HFFc6 (cell line): Measurements from ENCODE around the gene OR10Z1. TPM values are rescaled to one million over a fixed set of nuclear protein-coding genes. Genes with fewer than 3 reads are reported as not detected.

Source experiments
- DNase-seq: peaks from one replicate; pipeline ENCODE4 v3.0.0-alpha.2; 2018
- H3K27ac Mint-ChIP-seq: 2 replicates; pipeline ENCODE4 v1.8.0; 2020; ENCODE audit warnings: mild to moderate bottlenecking, mixed read lengths
- H3K27me3 Mint-ChIP-seq: 2 replicates; pipeline ENCODE4 v1.8.0; 2021; ENCODE audit warnings: mild to moderate bottlenecking, moderate library complexity, mixed read lengths; ENCODE audit not compliant: insufficient read depth
- H3K36me3 Mint-ChIP-seq: 2 replicates; pipeline ENCODE4 v1.8.0; 2021; ENCODE audit warnings: low read depth, mixed read lengths
- H3K4me1 Mint-ChIP-seq: 2 replicates; pipeline ENCODE4 v1.8.0; 2020; ENCODE audit warnings: low read depth, mixed read lengths
- H3K4me3 Mint-ChIP-seq: 2 replicates; pipeline ENCODE4 v1.8.0; 2020; ENCODE audit warnings: mild to moderate bottlenecking, moderate library complexity, mixed read lengths
- H3K9me3 Mint-ChIP-seq: 2 replicates; pipeline ENCODE4 v1.8.0; 2020; ENCODE audit warnings: mild to moderate bottlenecking, mixed read lengths
- total RNA-seq, 6 experiments: library from RNA; stranded (reverse); fragmentation: NEBNext Ultra II Directional; extraction: Animal tissue kit (Norgen Biotek cat#: 25700); gene quantifications; 2 replicates in 1 of 6; 3 replicates in 5 of 6; pipeline ENCODE4 v1.2.3, GENCODE V29; 2021
- TF ChIP-seq, protein P1 (sequence below): fragments of 200-600 bp; sonication (generic); IDR thresholded peaks from 2 replicates; pipeline ENCODE4 v1.5.0; 2021; ENCODE audit warnings: antibody characterized with exemption, mild to moderate bottlenecking

Gene OR10Z1
- total RNA-seq, 6 experiments from 2014 or later: not detected

GRCh38 chr1:158572226-158572625, 32.8 kb upstream of the OR10Z1 start:
- Mint-ChIP-seq H3K9me3 (peaks cover 9% of the 10 kb centered on the region), H3K27me3 (no peaks in the 10 kb centered on the region), H3K27ac (no peak overlapping the region), H3K4me1 (no peaks in the 10 kb centered on the region), H3K4me3 (no peak overlapping the region), H3K36me3 (no peaks in the 10 kb centered on the region)
- no peak for DNase-seq
- TF ChIP-seq, protein P1, sequence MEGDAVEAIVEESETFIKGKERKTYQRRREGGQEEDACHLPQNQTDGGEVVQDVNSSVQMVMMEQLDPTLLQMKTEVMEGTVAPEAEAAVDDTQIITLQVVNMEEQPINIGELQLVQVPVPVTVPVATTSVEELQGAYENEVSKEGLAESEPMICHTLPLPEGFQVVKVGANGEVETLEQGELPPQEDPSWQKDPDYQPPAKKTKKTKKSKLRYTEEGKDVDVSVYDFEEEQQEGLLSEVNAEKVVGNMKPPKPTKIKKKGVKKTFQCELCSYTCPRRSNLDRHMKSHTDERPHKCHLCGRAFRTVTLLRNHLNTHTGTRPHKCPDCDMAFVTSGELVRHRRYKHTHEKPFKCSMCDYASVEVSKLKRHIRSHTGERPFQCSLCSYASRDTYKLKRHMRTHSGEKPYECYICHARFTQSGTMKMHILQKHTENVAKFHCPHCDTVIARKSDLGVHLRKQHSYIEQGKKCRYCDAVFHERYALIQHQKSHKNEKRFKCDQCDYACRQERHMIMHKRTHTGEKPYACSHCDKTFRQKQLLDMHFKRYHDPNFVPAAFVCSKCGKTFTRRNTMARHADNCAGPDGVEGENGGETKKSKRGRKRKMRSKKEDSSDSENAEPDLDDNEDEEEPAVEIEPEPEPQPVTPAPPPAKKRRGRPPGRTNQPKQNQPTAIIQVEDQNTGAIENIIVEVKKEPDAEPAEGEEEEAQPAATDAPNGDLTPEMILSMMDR: no peak

DNA sequence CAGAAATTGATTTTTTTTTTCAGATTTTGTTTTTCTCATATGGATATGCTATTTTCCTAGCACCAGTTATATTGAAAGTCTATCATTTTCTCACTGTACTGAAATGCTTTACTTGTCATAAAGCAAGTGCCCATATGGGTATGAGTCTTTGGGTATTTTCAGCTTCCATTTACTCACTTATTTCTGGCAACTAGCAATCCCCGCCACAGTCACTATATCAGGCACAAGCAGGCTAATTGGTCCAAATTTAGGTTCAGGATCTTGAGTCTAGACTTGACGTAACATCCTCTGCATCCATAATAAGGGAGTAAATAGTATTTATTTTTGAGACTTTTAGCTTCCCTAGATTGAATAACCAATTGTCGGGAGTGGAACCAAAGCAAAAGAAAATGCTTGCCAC, 27.5 kb upstream of the OR10Z1 start:
- no peak overlapping the region for H3K27ac Mint-ChIP-seq
- H3K27me3 Mint-ChIP-seq: no peaks in the 10 kb centered on the region
- peaks cover 10% of the 10 kb centered on the region for H3K9me3 Mint-ChIP-seq
- no peak overlapping the region for H3K4me3 Mint-ChIP-seq
- TF ChIP-seq, protein P1: no peak
- H3K4me1 Mint-ChIP-seq: no peaks in the 10 kb centered on the region
- no peak for DNase-seq
- no peaks in the 10 kb centered on the region for H3K36me3 Mint-ChIP-seq

DNA sequence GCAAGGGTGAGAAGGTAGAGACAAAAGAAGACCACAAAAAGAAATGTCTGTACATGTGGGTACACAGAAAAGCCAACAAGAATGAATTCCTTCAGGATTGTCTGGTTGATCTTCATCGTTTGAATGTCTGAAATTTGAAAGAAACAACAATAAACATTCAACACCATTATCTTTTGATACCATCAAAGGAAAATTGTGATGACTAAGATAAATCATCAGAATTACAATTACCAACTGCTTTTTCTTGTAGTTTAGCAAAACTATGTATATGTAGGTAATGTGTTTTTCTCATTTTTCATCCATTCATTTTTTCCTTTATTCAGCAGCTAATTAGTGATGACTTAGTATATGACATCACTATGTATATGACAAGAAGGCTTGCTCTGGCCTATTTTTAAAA, 25.3 kb upstream of the OR10Z1 start, which contains the start of gene OR10X1:
TSS of gene OR10X1 (minus strand) at position 167 of the 400 bp plus-strand sequence. CDS start at position 167, 0 bp downstream.
- Mint-ChIP-seq H3K4me3 (no peak within 1 kb of the TSS), H3K4me1 (no peaks in the 10 kb centered on the region), H3K27ac (no peak within 1 kb of the TSS), H3K27me3 (no peaks in the 10 kb centered on the region), H3K36me3 (no peaks in the 10 kb centered on the region), H3K9me3 (peaks cover 4% of the 10 kb centered on the region)
- no peak for DNase-seq
- TF ChIP-seq, protein P1: no peak

- Mint-ChIP-seq H3K27ac (no peak overlapping the region), H3K4me1 (no peaks in the 10 kb centered on the region), H3K4me3 (no peak overlapping the region), H3K36me3 (no peaks in the 10 kb centered on the region), H3K9me3 (peaks cover 16% of the 10 kb centered on the region), H3K27me3 (no peaks in the 10 kb centered on the region)
- DNase-seq: no peak
- TF ChIP-seq, protein P1: no peak
These were observed 21.1 kb upstream of the OR10Z1 start for GRCh38 chr1:158583962-158584361.

- Mint-ChIP-seq H3K4me3 (no peak overlapping the region), H3K4me1 (no peaks in the 10 kb centered on the region), H3K9me3 (peaks cover 26% of the 10 kb centered on the region), H3K27ac (no peak overlapping the region), H3K27me3 (no peaks in the 10 kb centered on the region), H3K36me3 (no peaks in the 10 kb centered on the region)
- DNase-seq: no peak
- TF ChIP-seq, protein P1: no peak
These were observed 18.1 kb upstream of the OR10Z1 start for GRCh38 chr1:158586942-158587341.

DNA sequence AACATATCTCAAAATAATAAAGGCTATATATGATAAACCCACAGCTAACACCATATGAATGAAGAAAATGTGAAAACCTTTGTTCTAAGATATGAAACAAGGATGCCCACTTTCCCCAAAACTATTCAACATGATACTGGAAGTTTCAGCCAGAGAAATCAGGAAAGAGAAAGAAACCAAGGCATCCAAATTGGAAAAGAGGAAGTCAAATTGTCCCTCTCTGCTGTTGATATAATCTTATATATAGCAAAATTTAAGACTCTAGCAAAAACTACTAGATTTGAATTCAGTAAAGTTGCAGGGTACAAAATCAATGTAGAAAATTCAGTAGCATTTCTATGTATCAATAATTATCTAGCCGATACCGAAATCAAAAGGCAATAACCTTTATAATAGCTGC, 4.3 kb upstream of the OR10Z1 start:
- Mint-ChIP-seq H3K9me3 (peaks cover 22% of the 10 kb centered on the region), H3K36me3 (no peaks in the 10 kb centered on the region; the same call in 1 of the 2 replicates)
- DNase-seq: no peak

More for the DNA sequence above, 4.3 kb upstream of the OR10Z1 start:
- Mint-ChIP-seq H3K4me1 (no peaks in the 10 kb centered on the region), H3K27ac (no peak overlapping the region), H3K27me3 (no peaks in the 10 kb centered on the region), H3K4me3 (no peak overlapping the region)
- TF ChIP-seq, protein P1: no peak
